GM23338 (cell line): ENCODE data around the gene NEU4. TPM values are rescaled to one million over a fixed set of nuclear protein-coding genes. Genes with fewer than 3 reads are reported as not detected.

Source experiments
- ATAC-seq: fragments of 200-7000 bp; cut with Tn5 transposase; 3 replicates; pipeline ENCODE4 v1.9.1; 2020
- DNase-seq: peaks from one replicate; pipeline ENCODE4 v3.0.0-alpha.2; 2015; ENCODE audit warnings: low spot score
- H2AFZ ChIP-seq: fragments of 200-600 bp; sonication (generic); 2 replicates; pipeline ENCODE4 v1.8.0; 2016; ENCODE audit warnings: antibody characterized with exemption, mild to moderate bottlenecking, moderate library complexity
- H3F3A ChIP-seq: fragments of 200-600 bp; sonication (generic); replicated peaks from 2 replicates; pipeline ENCODE4 v1.8.0; 2017; ENCODE audit warnings: antibody characterized with exemption, mixed run types, low read depth
- H3K27ac ChIP-seq: fragments of 200-600 bp; sonication (generic); 2 replicates; pipeline ENCODE4 v1.6.1; 2016; ENCODE audit warnings: low read depth
- H3K27me3 ChIP-seq: fragments of 200-600 bp; sonication (generic); 2 replicates; pipeline ENCODE4 v1.8.0; 2016; ENCODE audit warnings: mild to moderate bottlenecking, mixed run types, moderate library complexity; ENCODE audit not compliant: insufficient read depth
- H3K36me3 ChIP-seq: fragments of 200-600 bp; sonication (generic); 2 replicates; pipeline ENCODE4 v1.8.0; 2016; ENCODE audit warnings: mild to moderate bottlenecking; ENCODE audit not compliant: insufficient read depth
- H3K4me1 ChIP-seq: fragments of 200-600 bp; sonication (generic); 2 replicates; pipeline ENCODE4 v1.8.0; 2016; ENCODE audit warnings: mild to moderate bottlenecking, moderate library complexity; ENCODE audit not compliant: insufficient read depth
- H3K4me2 ChIP-seq: fragments of 200-600 bp; sonication (generic); 2 replicates; pipeline ENCODE4 v1.7.1; 2017; ENCODE audit warnings: mixed run types
- H3K4me3 ChIP-seq: fragments of 200-600 bp; sonication (generic); 2 replicates; pipeline ENCODE4 v1.6.1; 2016; ENCODE audit warnings: mixed run types
- H3K79me2 ChIP-seq: fragments of 200-600 bp; sonication (generic); replicated peaks from 2 replicates; pipeline ENCODE4 v1.8.0; 2017; ENCODE audit warnings: mild to moderate bottlenecking; ENCODE audit not compliant: insufficient read depth
- H3K9me2 ChIP-seq: fragments of 200-600 bp; sonication (generic); 2 replicates; pipeline ENCODE4 v1.8.0; 2017; ENCODE audit not compliant: insufficient read depth
- H4K20me1 ChIP-seq: fragments of 200-600 bp; sonication (generic); replicated peaks from 2 replicates; pipeline ENCODE4 v1.8.0; 2017; ENCODE audit warnings: mild to moderate bottlenecking; ENCODE audit not compliant: insufficient read depth
- H3K27ac Mint-ChIP-seq: 2 replicates; pipeline ENCODE4 v1.8.0; 2020; ENCODE audit warnings: inconsistent platforms, mild to moderate bottlenecking, moderate library complexity, mixed read lengths
- H3K27me3 Mint-ChIP-seq: 3 replicates; pipeline ENCODE4 v1.8.0; 2022; ENCODE audit warnings: low read depth, mild to moderate bottlenecking, moderate library complexity, mixed read lengths, inconsistent platforms; ENCODE audit not compliant: insufficient read depth, poor library complexity
- H3K36me3 Mint-ChIP-seq: 3 replicates; pipeline ENCODE4 v1.8.0; 2021; ENCODE audit warnings: low read depth, mild to moderate bottlenecking, inconsistent platforms, moderate library complexity, mixed read lengths
- H3K4me1 Mint-ChIP-seq: 3 replicates; pipeline ENCODE4 v1.8.0; 2020; ENCODE audit warnings: mild to moderate bottlenecking, inconsistent platforms, mixed read lengths
- H3K4me3 Mint-ChIP-seq: 3 replicates; pipeline ENCODE4 v1.8.0; 2021; ENCODE audit warnings: moderate library complexity, mild to moderate bottlenecking, inconsistent platforms, mixed read lengths
- H3K9me3 Mint-ChIP-seq: 3 replicates; pipeline ENCODE4 v1.8.0; 2020; ENCODE audit warnings: moderate library complexity, mild to moderate bottlenecking, inconsistent platforms, mixed read lengths
- ETS1 ChIP-seq: IDR thresholded peaks from 2 replicates; pipeline ENCODE4 v1.6.1; 2016; ENCODE audit warnings: antibody characterized with exemption
- JUNB ChIP-seq: IDR thresholded peaks from one replicate; pipeline ENCODE4 v1.6.1; 2016; ENCODE audit warnings: antibody characterized with exemption; ENCODE audit not compliant: unreplicated experiment
- NANOG ChIP-seq: IDR thresholded peaks from 2 replicates; pipeline ENCODE4 v1.6.1; 2016; ENCODE audit warnings: antibody characterized with exemption, borderline replicate concordance
- ZNF462 ChIP-seq: fragments of 250-450 bp; sonication (Bioruptor Pico); IDR thresholded peaks from 2 replicates; pipeline ENCODE4 v1.5.0; 2020; ENCODE audit warnings: mild to moderate bottlenecking, moderate library complexity
- polyA plus RNA-seq: library from polyadenylated mRNA; unstranded; fragments of >200 nt; fragmentation: Nextera tagmentation; extraction: Ambion mirVana; gene quantifications from 2 replicates; pipeline ENCODE4 v1.2.1, GENCODE V29; 2016
- total RNA-seq: library from RNA; depleted of rRNA; stranded (reverse); fragments of >200 nt; shearing (Covaris generic); gene quantifications from 2 replicates; pipeline ENCODE4 v1.2.3, GENCODE V29; 2014

Gene NEU4
- total and polyA plus RNA-seq, 2 experiments from 2014 or later, result 0.29 to 1.2 TPM

GRCh38 chr2:241844066-241844728, 35.2 kb downstream of the NEU4 start:
- H3K4me1 ChIP-seq, result no peaks in the 10 kb centered on the region; the same call in 1 of the 2 replicates
- no peak overlapping the region for H2AFZ ChIP-seq
- peak; percentile 73 for DNase-seq

More at GRCh38 chr2:241844066-241844728, 35.2 kb downstream of the NEU4 start:
- Histone ChIP-seq H3K9me2 (no peaks in the 10 kb centered on the region), H3F3A (no peaks in the 10 kb centered on the region), H4K20me1 (no peaks in the 10 kb centered on the region), H3K4me2 (peak overlapping the region; percentile 66; the same call in 1 of the 2 replicates), H3K79me2 (no peaks in the 10 kb centered on the region), H3K36me3 (no peaks in the 10 kb centered on the region), H3K27me3 (peaks cover 22% of the 10 kb centered on the region), H3K4me3 (peak overlapping the region; percentile 51; the same call in 1 of the 2 replicates), H3K27ac (no peak overlapping the region)
- Mint-ChIP-seq H3K9me3 (no peaks in the 10 kb centered on the region), H3K4me3 (peak overlapping the region; percentile 77), H3K27ac (no peak overlapping the region), H3K4me1 (peaks cover 7% of the 10 kb centered on the region), H3K27me3 (peaks cover 37% of the 10 kb centered on the region), H3K36me3 (no peaks in the 10 kb centered on the region)
- peak; percentile 76 for ATAC-seq
- TF ChIP-seq ZNF462 (CRISPR knock-in tag) (no peak), JUNB (no peak), ETS1 (no peak), NANOG (no peak)
